GM18502 (cell line): ENCODE measurements around the gene RPL10A.
"Not testable (repeated sequence)": the region's sequence is repeated elsewhere in the genome, so short reads cannot be mapped to it uniquely, and the experiment has no call there.

Source experiments
- ATAC-seq: cut with Tn5 transposase; IDR thresholded peaks from one replicate; pipeline ENCODE4 v1.9.1; 2021; ENCODE audit warnings: mild to moderate bottlenecking; ENCODE audit not compliant: unreplicated experiment, poor library complexity

RPL10A gene

DNA sequence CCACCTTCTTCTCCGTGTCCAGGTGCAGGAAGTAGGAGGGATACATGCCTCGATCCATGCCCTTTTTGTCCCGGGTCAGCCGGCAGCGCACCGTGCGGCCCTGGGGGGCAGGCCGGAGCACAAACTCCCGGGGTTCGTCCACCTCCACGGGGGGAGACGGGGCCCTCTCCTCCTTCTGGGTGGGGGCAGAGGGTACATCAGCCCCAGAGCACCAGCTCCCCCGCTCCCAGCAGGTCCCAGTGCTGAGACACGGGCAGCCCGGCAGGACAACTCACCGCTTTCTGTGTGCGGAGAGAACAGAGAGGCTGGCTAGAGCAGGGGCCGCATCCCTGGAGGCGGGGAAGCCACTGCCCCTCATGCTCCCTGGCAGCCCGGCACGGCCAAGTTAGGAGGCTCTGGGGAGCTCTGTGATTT is 37.8 kb downstream of the RPL10A start:
- ATAC-seq: no peak

DNA sequence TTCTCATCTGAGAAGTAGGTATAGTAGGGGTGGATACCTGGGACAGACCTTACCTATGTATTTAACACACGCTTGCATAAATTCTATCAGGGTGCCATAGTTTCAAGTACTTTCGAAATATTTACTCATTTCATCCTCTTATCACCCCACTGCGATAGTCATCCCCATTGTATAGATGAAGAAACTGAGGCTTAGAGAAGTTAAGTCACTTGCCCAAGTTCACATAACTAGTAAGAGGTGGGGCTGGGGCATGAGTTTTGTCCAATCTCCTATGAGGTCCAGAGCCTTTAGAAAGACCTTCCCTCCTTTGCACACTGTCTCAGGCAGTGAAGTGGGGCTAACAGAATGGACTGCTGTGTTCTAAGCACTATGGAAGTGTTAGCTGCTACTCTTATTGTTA is 38.3 kb downstream of the RPL10A start:
- ATAC-seq: no peak

DNA sequence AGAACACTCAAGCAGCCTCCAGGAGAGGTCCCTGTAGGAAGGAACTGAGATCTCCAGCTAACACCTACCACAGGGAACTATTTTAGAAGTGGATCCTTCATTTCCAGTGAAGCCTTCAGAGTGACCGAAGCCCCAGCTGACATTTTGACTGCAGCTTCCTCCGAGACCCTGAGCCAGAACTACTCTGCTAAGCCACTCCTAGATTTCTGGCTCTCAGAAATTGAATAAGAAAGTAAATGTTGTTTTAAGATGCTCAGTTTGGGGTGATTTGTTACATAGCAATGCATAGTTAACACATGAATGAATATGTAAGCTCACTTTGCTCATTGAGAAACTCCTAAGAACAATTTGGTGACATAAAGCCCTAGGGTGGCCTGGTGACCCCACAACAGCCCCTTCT is 39.0 kb downstream of the RPL10A start:
- ATAC-seq: no peak

DNA sequence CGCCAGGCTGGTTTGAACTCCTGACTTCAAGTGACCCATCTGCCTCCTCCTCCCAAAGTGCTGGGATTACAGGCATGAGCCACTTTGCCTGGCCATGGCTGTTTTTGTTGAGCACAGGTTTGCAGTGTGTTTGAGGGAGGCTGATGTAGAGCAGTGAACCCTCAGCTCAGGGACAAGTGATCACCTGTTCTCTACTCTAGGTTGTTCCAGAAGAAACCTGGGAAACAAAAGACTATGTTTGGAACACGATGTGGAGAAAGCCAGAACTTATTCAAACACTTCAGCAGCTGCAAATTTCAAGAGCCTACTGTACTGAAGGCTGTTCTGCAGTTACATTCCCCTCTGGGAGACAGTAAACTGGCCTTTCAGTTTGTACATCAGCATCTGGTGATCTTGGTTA is 39.8 kb downstream of the RPL10A start:
- ATAC-seq: no peak

DNA sequence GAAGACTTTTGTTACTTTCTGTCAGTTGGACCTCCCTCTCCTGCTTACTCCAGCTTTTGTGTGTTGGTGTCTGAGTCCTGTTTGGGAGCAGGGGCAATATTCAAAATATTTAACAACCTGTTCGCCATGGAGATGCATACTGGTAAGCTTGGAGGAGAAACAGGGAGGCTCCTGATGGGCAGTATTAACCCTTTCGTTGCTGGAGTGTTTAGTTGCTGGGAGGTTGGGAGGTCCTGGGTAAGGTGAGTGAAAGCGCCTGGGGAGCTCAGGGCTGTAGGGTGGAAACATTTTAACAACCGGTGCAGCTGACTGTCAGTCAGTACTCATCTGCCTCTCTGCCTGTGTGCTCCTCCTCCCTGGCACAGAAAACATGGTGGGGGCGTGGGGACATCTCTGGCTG is 40.3 kb downstream of the RPL10A start:
- no peak for ATAC-seq

DNA sequence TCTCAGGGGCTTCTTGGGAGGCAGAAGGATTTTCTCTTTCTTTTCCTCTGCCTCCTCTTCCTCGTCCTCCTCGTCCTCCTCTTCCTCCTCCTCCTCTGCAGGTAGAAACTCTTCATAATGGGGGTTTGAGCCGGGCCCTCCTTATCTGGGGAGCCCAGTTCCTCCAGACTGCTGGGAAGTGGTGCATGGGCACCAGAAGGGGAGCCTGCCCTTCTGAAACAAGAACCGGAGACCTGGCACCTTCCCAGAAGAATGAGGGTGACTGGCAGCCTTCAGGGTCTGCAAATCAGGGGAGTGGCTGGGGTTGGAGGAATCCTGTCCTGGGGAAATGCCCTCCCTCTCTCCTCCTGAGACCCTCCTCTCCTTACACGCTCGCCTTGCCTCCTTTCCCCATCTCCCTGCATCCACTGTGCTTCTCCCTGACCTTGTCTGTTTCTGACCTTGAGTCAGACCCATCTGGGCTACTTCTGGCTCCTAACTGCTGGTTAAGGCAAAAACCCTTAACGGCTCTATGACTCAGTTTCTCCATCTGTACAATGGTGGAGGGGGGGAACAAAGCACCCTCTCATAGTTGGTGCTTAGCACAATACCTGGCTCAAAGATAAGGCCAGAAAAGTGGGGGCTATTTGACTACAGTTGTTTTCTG is 42.8 kb downstream of the RPL10A start:
- ATAC-seq: no peak

DNA sequence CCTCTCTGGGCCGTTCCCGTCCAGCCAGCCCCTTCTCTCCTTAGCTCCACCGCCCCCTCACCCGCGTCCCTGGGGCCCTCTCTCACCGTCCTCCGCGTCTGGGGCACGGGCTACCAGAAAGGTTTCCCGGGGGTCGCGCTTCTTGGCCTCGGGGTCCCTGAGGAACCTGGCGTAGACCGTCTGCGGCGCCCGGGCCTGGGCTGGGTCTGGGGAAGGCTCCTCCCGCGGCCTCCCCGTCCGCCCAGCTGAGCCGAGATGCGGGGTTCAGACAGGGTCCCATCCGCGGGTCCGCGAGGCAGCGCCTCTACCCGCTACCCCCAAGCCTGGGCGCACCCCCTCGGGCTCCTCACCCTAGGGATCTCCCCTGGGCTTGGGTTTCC is 43.4 kb downstream of the RPL10A start:
- no peak for ATAC-seq

DNA sequence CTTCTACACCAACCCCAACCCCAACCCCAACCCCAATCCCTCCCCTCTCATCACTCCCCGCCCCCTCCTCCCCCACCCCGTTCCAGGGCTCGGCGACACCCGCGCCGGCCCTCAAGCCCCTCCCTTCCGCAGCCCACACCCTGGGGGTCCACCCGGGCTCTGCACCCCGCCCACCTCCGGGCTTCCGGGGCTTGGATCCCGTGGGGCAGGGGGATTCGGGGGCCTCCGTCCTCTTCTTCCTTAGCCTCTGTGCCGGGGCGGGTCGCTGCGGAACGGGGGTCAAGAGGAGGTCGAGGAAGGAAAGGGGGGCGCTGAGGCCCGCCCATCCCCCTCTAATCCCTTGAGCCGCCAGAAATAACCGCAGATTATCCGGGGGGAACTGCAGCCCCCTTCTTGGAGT is 43.8 kb downstream of the RPL10A start:
- ATAC-seq: no peak

DNA sequence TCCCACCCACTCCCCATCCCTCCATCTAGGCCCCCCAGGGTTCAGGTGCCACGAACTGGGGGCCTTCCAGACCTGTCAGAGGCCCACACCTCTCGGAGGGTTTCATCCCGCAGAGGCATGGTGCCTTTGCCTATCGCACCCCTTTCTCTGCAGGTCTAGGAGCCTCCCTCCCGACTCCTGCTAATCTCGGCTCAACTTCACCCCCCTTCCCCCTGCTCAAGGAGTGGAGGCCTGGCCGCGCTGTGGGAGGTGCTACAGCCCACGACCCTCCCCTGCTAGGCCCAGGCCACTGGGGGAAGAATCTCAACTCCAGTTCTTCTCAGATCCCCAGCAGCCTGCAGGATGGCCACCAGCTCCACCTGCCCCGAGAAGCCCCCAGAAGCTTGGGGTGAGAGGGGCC is 44.5 kb downstream of the RPL10A start, which contains the start of gene TULP1:
TULP1 (minus strand) TSS at position 157 of the 400 bp plus-strand sequence; CDS start at position 119, 38 bp downstream.
- no peak for ATAC-seq

DNA sequence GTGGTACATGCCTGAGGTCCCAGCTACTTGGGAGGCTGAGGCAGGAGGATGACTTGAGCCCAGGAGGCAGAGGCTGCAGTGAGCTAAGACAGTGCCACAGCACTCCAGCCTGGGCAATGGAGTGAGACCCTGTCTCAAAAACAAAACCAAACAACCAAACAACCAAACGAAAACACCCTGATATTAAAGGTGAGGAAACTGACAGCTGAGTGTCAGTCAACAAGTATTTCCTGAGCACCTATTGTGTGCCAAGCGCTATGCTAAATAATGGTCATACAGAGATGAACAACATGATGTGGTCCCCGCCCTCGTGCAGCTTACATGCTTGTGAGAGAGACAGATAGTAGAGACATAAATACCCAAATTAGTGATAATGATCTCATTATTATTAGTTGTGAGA is 46.4 kb downstream of the RPL10A start:
- no peak for ATAC-seq

DNA sequence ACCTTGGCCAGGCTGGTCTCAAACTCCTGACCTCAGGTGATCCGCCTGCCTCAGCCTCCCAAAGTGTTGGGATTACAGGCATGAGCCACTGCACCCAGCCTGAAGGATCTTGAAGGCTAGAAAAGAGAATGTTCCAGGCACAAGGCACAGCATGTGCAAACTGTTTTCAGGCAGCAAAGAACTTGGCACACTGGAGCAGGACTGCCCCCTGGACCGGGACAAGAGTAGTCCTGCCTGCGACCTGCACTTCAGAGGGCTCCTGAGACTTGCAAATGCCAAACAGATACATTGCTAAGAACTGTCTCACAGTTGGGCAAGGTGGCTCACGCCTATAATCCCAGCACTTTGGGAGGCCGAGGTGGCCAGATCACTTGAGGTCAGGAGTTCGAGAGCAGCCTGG is 47.7 kb downstream of the RPL10A start:
- not testable (repeated sequence) for ATAC-seq

DNA sequence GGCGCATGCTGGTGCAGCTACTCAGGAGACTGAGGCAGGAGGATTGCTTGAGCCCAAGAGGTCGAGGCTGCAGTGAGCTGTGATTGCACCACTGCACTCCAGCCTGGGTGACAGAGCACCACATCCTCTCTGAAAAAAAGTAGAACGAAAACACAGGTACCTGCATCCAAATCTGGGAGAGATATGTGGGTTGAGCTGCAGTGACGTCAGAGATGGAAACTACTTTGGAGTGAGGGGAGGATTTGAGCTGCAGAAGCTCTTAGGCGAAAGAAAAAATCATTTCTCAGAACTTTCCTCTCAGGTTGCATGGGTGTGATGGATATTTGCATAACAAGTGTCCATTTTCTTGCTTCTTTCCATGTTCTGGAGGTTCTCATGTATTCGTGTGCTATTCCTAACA is 48.5 kb downstream of the RPL10A start:
- no peak for ATAC-seq

DNA sequence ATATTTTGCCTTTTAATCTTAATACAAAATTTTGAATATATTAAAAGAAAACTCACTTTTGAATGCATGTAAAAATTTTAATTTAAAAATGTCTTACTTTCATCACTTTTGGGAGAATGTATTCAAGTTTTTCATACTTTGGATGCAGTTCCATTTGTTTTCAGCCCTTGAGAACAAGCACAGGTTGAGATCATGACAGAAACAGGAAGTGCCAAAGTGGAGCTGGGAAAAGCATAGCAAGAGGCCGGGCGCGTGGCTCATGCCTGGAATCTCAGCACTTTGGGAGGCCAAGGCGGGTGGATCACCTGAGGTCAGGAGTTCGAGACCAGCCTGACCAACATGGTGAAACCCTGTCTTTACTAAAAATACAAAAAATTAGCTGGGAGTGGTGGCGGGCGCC is 49.8 kb downstream of the RPL10A start:
- not testable (repeated sequence) for ATAC-seq

DNA sequence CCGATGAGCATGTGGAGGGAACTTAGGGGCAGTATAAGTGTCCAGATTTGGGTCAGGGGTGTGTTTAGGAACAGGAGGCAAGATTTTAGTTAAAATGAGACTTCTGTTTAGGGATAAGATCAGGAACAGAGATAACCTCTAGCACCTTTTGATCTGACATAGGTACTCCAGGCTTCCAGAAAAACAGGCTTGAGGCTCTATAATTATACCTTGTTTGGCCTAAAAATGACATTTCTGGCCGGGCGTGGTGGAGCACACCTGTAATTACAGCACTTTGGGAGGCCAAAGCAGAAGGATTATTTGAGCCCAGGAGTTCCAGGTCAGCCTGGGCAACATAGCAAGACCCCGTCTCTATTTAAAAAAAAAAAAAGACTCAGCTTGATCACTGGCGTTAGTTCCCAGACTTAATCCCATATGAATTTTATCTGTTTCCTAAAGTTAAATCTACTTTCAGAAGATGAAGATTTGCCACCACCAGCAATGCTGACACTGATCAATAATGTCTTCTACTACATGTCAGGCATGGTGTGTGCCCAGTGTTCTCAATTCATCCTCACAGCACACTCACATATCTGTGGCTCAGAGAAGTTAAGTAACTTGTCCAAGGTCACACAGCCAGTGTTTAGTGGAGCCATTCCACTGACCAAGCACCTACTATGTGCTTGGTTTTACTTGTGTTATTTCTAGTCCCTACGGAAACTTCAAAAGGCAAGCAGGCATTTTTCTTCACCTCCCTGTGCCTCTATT is 50.5 kb downstream of the RPL10A start:
- ATAC-seq: no peak

DNA sequence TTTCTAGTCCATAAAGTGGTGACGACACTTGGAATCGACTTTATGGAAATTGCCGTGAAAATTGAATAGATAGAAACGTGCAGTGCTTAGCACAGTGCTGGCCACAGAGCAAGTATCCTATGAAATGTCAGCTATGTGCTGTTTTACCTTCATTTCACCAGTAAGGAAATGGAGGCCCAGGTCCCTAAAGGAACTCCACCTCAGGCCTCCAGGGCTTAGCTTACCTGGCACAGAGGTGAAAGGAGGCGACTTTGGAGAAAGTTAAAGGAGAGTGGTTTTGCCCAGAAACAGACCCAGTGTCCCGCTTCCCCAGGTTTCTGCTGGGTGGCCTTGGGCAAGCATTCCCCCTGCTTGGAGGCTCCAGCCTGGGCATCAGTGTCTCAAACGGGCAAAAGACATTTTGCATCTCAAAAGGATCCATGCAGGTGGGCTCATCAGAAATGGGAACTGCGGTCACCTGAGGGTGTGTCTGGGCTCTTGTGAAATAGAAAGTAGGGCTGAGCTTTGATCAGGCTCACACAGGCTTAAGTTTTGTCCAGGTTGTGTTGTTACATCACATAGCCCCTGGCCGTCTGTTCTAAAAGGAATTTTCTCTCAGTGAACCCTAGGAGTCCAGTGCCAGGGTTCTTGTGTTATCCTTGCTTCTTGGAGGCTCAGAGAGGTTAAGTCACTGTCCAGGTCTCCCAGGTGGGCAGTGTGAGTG is 51.3 kb downstream of the RPL10A start:
- no peak for ATAC-seq
